T-cell (primary cell): ENCODE results near the gene SCN2A. TPM values are rescaled to one million over a fixed set of nuclear protein-coding genes. Genes with fewer than 3 reads are reported as not detected.

Experiments used
- total RNA-seq, 35 experiments: library from RNA in 6 of 35; stranded (reverse) in 6 of 35; fragments of 120-200 nt in 1 of 35; gene quantifications; one replicate each; pipeline versions ENCODE4 v1.2.1 to v1.2.4 and lab custom pipeline; 2013 to 2026

The SCN2A gene
- total RNA-seq, 5 donors from 2014 or later (not counting 1 experiment from before 2014, with no cell fraction given), result not detected

Other genes with a start within 250 kb of the SCN2A start
- gene SCN3A, start 35.4 kb upstream of the SCN2A start, total RNA-seq, result under 1 TPM; 0.06 to 0.48 (median 0.30) TPM
- gene CSRNP3, start 230.3 kb downstream of the SCN2A start, total RNA-seq, result under 1 TPM in 1 of 5 donors, not detected in 4; 0.19 TPM